WTC11 (cell line): Measurements from ENCODE around the gene PGS1. TPM values are rescaled to one million over a fixed set of nuclear protein-coding genes. Genes with fewer than 3 reads are reported as not detected.

Experiments used
- ATAC-seq: fragments of 200-7000 bp; cut with Tn5 transposase; 2 replicates; pipeline ENCODE4 v1.10.0; 2021; ENCODE audit warnings: mild to moderate bottlenecking, moderate library complexity
- CTCF ChIA-PET: fragments of 300-600 bp; sonication (Branson Sonifier 250); formaldehyde crosslinking; loops from one replicate; lab custom pipeline; 2021; ENCODE audit warnings: antibody characterized with exemption; lab: Charles Lee
- POLR2A ChIA-PET: fragments of 350-600 bp; sonication (Branson Sonifier 250); formaldehyde crosslinking; loops from one replicate; lab custom pipeline; 2021; ENCODE audit warnings: antibody characterized with exemption; lab: Charles Lee
- DNase-seq: peaks from one replicate; pipeline ENCODE4 v3.0.0; 2021; ENCODE audit warnings: low spot score
- H3K27ac Mint-ChIP-seq: 2 replicates; pipeline ENCODE4 v1.8.0; 2021; ENCODE audit warnings: mixed read lengths
- H3K27me3 Mint-ChIP-seq: 2 replicates; pipeline ENCODE4 v1.8.0; 2021; ENCODE audit warnings: low read depth, mild to moderate bottlenecking, moderate library complexity, mixed read lengths
- H3K36me3 Mint-ChIP-seq: 2 replicates; pipeline ENCODE4 v1.8.0; 2021; ENCODE audit warnings: mixed read lengths
- H3K4me1 Mint-ChIP-seq: 2 replicates; pipeline ENCODE4 v1.8.0; 2022; ENCODE audit warnings: mixed read lengths
- H3K4me3 Mint-ChIP-seq: 2 replicates; pipeline ENCODE4 v1.8.0; 2021; ENCODE audit warnings: mild to moderate bottlenecking, moderate library complexity, mixed read lengths
- H3K9me3 Mint-ChIP-seq: 2 replicates; pipeline ENCODE4 v1.8.0; 2021; ENCODE audit warnings: mixed read lengths
- AR ChIP-seq: fragments of 250-450 bp; sonication (Bioruptor Pico); IDR thresholded peaks from 2 replicates; pipeline ENCODE4 v1.9.0; 2021; ENCODE audit warnings: mild to moderate bottlenecking
- ATF2 ChIP-seq: sonication (generic); formaldehyde crosslinking; IDR thresholded peaks from 2 replicates; pipeline ENCODE4 v1.8.1; 2022; ENCODE audit warnings: low read depth, missing genetic modification reagents, borderline replicate concordance
- GABPB1 ChIP-seq: sonication (generic); formaldehyde crosslinking; IDR thresholded peaks from 2 replicates; pipeline ENCODE4 v1.8.1; 2023; ENCODE audit warnings: mild to moderate bottlenecking, missing genetic modification reagents
- HMGA2 ChIP-seq: fragments of 250-450 bp; sonication (Bioruptor Pico); IDR thresholded peaks from 2 replicates; pipeline ENCODE4 v1.4.0; 2021; ENCODE audit warnings: mild to moderate bottlenecking, moderate library complexity
- IRF2 ChIP-seq: sonication (generic); formaldehyde crosslinking; IDR thresholded peaks from 2 replicates; pipeline ENCODE4 v1.8.0; 2022; ENCODE audit warnings: low read depth, missing genetic modification reagents, borderline replicate concordance
- NFYB ChIP-seq: sonication (generic); formaldehyde crosslinking; conservative IDR thresholded peaks from 2 replicates; pipeline ENCODE4 v1.8.0; 2022; ENCODE audit warnings: low read depth, missing genetic modification reagents
- RORB ChIP-seq: fragments of 250-450 bp; sonication (Bioruptor Pico); IDR thresholded peaks from 2 replicates; pipeline ENCODE4 v1.9.0; 2021; ENCODE audit warnings: mild to moderate bottlenecking
- TEAD1 ChIP-seq: sonication (generic); formaldehyde crosslinking; IDR thresholded peaks from 2 replicates; pipeline ENCODE4 v1.8.0; 2022; ENCODE audit warnings: mild to moderate bottlenecking, missing genetic modification reagents
- ZNF281 ChIP-seq: sonication (generic); formaldehyde crosslinking; IDR thresholded peaks from 2 replicates; pipeline ENCODE4 v1.8.0; 2023; ENCODE audit warnings: mild to moderate bottlenecking, missing genetic modification reagents
- ZNF416 ChIP-seq: fragments of 250-450 bp; sonication (Bioruptor Pico); IDR thresholded peaks from 2 replicates; pipeline ENCODE4 v1.9.0; 2021; ENCODE audit warnings: mild to moderate bottlenecking, inconsistent platforms
- ZNF425 ChIP-seq: fragments of 250-450 bp; sonication (Bioruptor Pico); conservative IDR thresholded peaks from 2 replicates; pipeline ENCODE4 v1.9.0; 2021; ENCODE audit warnings: mild to moderate bottlenecking
- total RNA-seq: library from RNA; stranded (reverse); gene quantifications from 3 replicates; pipeline ENCODE4 v1.2.3, GENCODE V29; 2021

PGS1 gene
- total RNA-seq, 1 experiment from 2014 or later, result 51.4 TPM

GRCh38 chr17:78394209-78394608 lies 15.8 kb downstream of the PGS1 start:
- ChIA-PET CTCF (no interaction called here), POLR2A (no interaction called here)
- peak overlapping the region; percentile 90 for H3K27ac Mint-ChIP-seq
- ATAC-seq (no peak), DNase-seq (no peak)
- no peak for TF ChIP-seq AR
- TF ChIP-seq HMGA2, result no peak
- TF ChIP-seq RORB (CRISPR knock-in tag), result no peak
- TF ChIP-seq NFYB (CRISPR knock-in tag), result no peak
- no peak for TF ChIP-seq IRF2 (CRISPR knock-in tag)
- TF ChIP-seq ATF2, result no peak
- TF ChIP-seq ZNF281 (CRISPR knock-in tag), result no peak
- H3K36me3 Mint-ChIP-seq, result peaks cover 47% of the 10 kb centered on the region
- H3K4me3 Mint-ChIP-seq, result no peak overlapping the region
- no peaks in the 10 kb centered on the region for H3K9me3 Mint-ChIP-seq
- peaks cover 17% of the 10 kb centered on the region for H3K4me1 Mint-ChIP-seq
- H3K27me3 Mint-ChIP-seq, result no peaks in the 10 kb centered on the region

- H3K27me3 Mint-ChIP-seq, result no peaks in the 10 kb centered on the region
- POLR2A ChIA-PET, result no interaction called here
- H3K27ac Mint-ChIP-seq, result peak overlapping the region; percentile 93
- no peak for ATAC-seq
- H3K4me1 Mint-ChIP-seq, result peaks cover 12% of the 10 kb centered on the region
- H3K36me3 Mint-ChIP-seq, result peaks cover 56% of the 10 kb centered on the region
- H3K9me3 Mint-ChIP-seq, result no peaks in the 10 kb centered on the region
- no peak overlapping the region for H3K4me3 Mint-ChIP-seq
- TF ChIP-seq ZNF425 (no peak), GABPB1 (CRISPR knock-in tag) (no peak), TEAD1 (CRISPR knock-in tag) (no peak)
- DNase-seq, result no peak
- CTCF ChIA-PET, result no interaction called here
Observed at GRCh38 chr17:78395155-78395554, 16.7 kb downstream of the PGS1 start.

GRCh38 chr17:78396441-78397337 lies 18.2 kb downstream of the PGS1 start:
- Mint-ChIP-seq H3K4me1 (0 out of 2 replicates have a peak, but pooled peaks cover 4% of the 10 kb centered on the region), H3K27ac (no peak overlapping the region), H3K4me3 (no peak overlapping the region), H3K27me3 (no peaks in the 10 kb centered on the region), H3K9me3 (no peaks in the 10 kb centered on the region), H3K36me3 (peaks cover 67% of the 10 kb centered on the region)
- ATAC-seq (no peak), DNase-seq (no peak)
- POLR2A ChIA-PET, result no interaction called here
- CTCF ChIA-PET, result interaction anchor here (0.9 to 1.2 kb wide), 3 partner anchors 15 to 31 kb away, joined by 3 to 5 read pairs (median 3); no protein-coding TSS in a partner anchor
- TF ChIP-seq ZNF416 (CRISPR knock-in tag), result no peak
